GM19468 (cell line): ENCODE data around the gene SYP.
A peak's percentile ranks its signal among the peaks of the same experiment; 100 is the strongest.
"Not testable (repeated sequence)": the region's sequence is repeated elsewhere in the genome, so short reads cannot be mapped to it uniquely, and the experiment has no call there.

Experiments used
- ATAC-seq: cut with Tn5 transposase; IDR thresholded peaks from one replicate; pipeline ENCODE4 v1.9.1; 2021; ENCODE audit warnings: mild to moderate bottlenecking, moderate library complexity, moderate number of reproducible peaks; ENCODE audit not compliant: unreplicated experiment; ENCODE audit errors: extremely low read depth

The SYP gene

GRCh38 chrX:49173544-49173943, 26.4 kb downstream of the SYP start:
- not testable (repeated sequence) for ATAC-seq

- ATAC-seq, result peak; percentile 42
Observed at GRCh38 chrX:49172280-49172780, 27.7 kb downstream of the SYP start.

- no peak for ATAC-seq
Observed at GRCh38 chrX:49171752-49172279, 28.2 kb downstream of the SYP start, which contains the start of gene PLP2. PLP2 (plus strand) TSS chrX:49171898; CDS start chrX:49172001, 103 bp downstream.

DNA sequence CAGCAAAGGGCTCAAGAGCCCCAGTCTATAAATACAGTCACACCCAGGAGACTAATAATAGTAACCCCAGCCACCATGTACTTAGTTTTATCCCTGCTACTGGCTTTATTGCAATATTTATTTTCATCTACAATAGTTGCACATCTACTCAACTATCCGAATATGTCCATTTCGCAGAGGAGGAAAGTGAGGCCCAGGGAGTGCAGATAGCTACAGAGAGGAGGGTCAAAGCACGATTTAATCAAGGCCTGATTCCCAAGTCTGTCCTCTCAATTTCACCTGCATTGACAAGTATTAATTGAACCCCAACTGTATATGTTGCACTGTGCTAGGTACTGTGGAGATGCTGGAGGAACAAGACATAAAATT, 32.3 kb downstream of the SYP start:
- no peak for ATAC-seq

GRCh38 chrX:49166914-49167739, 32.9 kb downstream of the SYP start:
- ATAC-seq, result no peak

GRCh38 chrX:49165901-49166881, 33.8 kb downstream of the SYP start:
- no peak for ATAC-seq

DNA sequence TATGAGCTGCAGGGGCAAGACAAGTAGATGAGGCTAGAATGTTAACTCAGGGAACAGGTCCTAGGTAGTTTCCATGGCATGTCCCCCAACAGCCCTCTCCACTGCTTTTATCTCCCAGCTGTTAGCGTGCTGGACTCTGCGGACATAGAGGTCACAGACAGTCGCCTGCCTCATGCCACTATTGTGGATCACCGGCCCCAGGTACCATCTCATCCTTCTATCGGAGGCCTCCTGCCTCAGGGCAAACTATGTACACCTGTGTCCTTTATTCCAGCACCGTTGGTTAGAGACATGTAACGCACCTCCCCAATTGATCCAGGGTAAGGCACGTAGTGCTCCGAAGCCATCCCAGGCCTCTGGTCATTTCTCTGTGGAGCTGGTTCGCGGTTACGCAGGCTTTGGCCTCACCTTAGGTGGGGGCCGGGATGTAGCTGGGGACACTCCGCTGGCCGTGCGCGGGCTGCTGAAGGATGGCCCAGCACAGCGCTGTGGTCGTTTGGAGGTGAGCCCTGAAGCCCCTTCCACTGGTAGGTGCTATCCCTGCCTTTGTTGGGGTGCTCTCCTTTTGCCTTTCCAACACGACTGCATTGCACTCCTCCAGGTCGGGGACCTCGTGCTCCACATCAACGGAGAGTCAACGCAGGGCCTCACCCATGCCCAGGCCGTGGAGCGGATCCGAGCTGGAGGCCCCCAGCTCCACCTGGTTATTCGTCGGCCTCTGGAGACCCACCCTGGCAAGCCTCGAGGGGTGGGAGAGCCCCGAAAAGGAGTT, 35.2 kb downstream of the SYP start:
- ATAC-seq, result no peak

DNA sequence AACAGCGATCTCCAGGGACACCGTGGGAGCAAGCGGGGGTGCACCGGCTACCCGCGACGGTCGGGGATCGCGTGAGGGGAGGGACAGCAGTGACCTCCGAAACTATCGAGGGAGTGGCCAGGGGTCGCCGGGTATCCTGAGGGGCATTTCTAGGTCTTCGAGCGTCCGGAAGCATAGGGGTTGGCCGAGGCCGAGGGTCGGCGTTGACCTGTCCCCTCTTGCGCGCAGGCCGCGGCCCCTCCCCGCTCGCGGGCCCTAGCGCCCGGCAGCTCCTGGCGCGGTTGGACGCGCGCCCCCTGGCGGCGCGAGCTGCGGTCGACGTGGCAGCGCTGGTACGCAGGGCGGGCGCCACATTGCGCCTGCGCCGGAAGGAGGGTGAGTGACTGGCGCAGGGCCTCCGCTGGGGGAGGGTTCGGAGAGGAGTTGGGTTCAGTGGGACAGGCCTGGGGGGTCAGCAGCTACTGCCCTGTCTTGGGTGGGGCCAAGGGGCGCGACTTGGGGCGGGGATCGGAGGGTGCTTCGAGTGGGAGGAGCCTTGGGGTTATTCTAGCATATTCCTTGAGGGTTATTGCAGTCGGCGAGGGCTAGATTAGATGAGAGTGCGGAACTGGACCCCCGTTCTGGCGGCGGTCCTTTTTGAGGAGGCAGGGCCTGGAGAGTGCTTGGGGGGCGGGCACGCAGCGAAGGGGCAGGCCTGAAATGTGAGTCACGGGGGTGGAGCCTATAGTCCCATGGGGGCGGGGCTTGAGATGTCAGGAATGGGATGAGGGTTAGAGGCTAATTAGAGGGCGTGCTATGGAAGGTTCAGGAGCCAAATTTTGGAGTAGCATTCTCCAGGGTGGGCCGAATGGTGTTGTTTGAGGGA, 36.2 kb downstream of the SYP start:
- ATAC-seq, result peak; percentile 51

GRCh38 chrX:49162620-49163019, 37.4 kb downstream of the SYP start, which contains the start of gene MAGIX:
MAGIX (plus strand) TSS chrX:49162758; CDS start chrX:49162890, 132 bp downstream.
- no peak for ATAC-seq

DNA sequence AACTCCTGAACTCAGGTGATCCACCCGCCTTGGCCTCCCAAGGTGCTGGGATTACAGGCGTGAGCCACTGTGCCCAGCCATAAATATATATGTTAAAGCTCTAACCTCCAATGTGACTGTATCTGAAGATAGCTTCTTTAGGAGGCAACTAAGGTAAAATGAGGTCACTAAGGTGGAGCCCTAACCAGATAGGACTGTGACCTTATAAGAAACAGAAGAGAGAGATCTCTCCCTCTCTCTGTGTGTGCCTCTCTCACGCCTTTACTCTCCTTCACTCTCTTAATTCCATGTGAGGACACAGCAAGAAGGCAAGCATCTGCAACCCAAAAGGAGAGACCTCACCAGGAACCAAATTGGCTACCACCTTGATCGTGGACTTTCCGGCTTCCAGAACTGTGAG, 38.4 kb downstream of the SYP start:
- ATAC-seq, result no peak

DNA sequence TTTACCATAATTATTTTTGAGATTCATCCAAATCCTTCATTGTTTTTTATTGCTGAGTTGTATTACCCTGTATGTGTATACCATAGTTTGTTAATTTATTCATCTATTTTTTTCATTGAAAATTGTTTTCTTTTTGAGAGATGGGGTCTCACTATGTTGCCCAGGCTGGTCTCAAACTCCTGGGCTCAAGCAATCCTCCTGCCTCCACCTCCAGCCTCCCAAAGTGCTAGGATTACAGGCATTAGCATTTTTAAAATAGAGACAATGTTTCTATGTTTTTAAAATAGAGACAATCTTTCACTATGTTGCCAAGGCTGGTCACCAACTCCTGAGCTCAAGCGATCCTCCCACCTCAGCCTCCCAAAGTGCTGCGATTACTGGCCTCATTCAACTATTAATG, 39.1 kb downstream of the SYP start:
- no peak for ATAC-seq

DNA sequence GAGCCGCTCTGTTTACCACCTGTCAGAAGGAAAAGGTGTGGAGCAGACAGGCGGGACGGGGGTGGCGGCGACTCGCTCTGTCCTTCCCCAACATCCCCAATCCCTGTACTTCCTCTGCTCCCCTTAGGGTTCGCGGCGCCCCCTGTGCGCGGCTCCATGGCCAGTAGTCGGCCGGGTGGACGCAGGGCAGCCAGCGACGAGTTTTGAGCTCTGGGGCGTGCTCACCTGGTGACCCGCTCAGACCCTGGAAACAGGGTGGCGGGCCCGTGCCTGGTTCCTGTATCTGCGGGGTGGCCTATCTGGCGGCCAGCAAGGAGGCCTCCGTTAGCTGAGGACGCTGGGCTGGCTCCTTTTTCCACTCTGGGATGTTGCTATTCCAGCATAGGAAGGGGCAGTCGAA, 42.8 kb downstream of the SYP start:
- no peak for ATAC-seq

GRCh38 chrX:49155900-49156837, 43.8 kb downstream of the SYP start:
- peak; percentile 44 for ATAC-seq

DNA sequence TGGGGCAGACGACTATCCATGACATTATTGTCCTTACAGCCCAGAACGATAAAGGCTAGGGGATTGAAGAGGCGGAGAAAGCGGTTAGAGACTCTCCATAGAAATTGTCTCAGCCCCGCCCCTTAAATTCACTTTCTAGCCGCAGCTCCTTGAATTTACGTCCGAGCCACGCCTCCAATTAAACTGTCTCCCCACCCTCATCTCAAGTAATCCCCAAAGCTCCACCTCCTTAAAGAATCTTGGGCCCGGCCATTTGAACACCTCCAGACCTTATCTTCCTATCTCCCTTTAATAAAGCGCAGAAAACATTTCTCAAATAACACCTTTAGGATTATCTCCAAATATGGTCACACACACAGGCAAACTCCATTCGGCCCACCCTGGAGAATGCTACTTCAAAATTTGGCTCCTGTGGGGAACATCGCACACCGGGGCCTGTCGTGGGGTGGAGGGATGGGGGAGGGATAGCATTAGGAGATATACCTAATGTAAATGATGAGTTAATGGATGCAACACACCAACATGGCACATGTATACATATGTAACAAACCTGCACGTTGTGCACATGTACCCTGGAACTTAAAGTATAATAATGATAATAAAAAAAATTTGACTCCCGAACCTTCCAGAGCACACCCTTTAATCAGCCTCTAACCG, 44.6 kb downstream of the SYP start:
- ATAC-seq, result no peak

DNA sequence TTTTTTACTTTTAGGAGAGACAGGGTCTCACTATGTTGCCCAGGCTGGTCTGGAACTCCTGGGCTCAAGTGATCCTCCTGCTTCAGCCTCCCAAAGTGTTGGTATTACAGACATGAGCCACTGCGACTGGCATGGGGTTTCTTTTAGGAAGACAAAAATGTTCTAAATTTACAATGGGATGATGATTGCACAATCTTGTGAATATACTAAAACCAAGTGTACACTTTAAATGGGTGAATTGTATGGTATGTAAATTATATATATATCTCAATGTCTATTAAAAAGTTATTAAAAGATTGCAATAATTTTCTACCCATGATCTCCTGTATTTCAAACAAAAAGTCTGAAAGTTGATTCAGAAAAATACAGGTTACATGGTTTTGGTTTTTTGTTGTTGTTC, 46.5 kb downstream of the SYP start:
- no peak for ATAC-seq

DNA sequence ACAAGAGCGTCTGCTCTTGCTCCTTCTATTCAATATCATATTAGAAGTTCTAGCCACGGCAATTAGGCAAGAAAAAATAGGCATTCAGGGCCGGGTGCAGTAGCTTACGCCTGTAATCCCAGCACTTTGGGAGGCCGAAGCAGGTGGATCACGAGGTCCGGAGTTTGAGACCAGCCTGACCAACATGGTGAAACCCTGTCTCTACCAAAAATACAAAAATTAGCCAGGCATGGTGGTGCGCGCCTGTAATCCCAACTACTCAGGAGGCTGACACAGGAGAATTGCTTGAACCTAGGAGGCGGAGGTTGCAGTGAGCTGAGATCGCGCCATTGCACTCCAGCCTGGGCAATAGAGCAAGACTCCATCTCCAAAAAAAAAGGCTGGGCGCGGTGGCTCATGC, 50.7 kb downstream of the SYP start:
- not testable (repeated sequence) for ATAC-seq

GRCh38 chrX:49148390-49149100, 51.4 kb downstream of the SYP start:
- not testable (repeated sequence) for ATAC-seq
